HepG2 (cell line): ENCODE measurements around the gene LY6G5B. TPM values are rescaled to one million over a fixed set of nuclear protein-coding genes. Genes with fewer than 3 reads are reported as not detected.

Source experiments
- ATAC-seq: fragments of 200-7000 bp; cut with Tn5 transposase; 3 replicates; pipeline ENCODE4 v1.9.1; 2020; ENCODE audit warnings: mild to moderate bottlenecking, moderate library complexity
- BruUV-seq: library from RNA; stranded (reverse); fragments of 400-500 nt; replicated peaks from 2 replicates; lab custom pipeline; 2021; lab: Mats Ljungman, UMichigan
- CTCF ChIA-PET: fragments of 300-600 bp; formaldehyde crosslinking; extraction: SDS; loops from one replicate; lab custom pipeline; 2021; ENCODE audit warnings: low total read pairs, inconsistent platforms, low intra/inter-chr PET ratio; lab: Yijun Ruan, JAX
- POLR2A ChIA-PET: fragments of 350-600 bp; sonication (Branson Sonifier 250); formaldehyde crosslinking; loops from one replicate; lab custom pipeline; 2020; ENCODE audit warnings: antibody characterized with exemption, inconsistent platforms; lab: Yijun Ruan, JAX
- DNase-seq: peaks from one replicate; pipeline ENCODE4 v3.0.0-alpha.2; 2015; ENCODE audit warnings: low spot score
- FAIRE-seq: peaks from 3 replicates; lab custom pipeline; 2011; peaks lifted over from hg19 to GRCh38; lab: Jason Lieb, UNC
- H2AFZ ChIP-seq: one replicate; pipeline ENCODE4 v1.6.1; 2011; ENCODE audit warnings: low read length, inconsistent platforms
- H3K27ac ChIP-seq: fragments of 300-600 bp; 3 replicates; pipeline ENCODE4 v1.8.0; 2011; ENCODE audit warnings: mixed run types, mild to moderate bottlenecking, mixed read lengths, low read length, inconsistent platforms; ENCODE audit not compliant: insufficient read depth; ENCODE audit errors: extremely low read length
- H3K27me3 ChIP-seq, 2 experiments: fragments of 200-600 bp in 1 of 2; 2 replicates in 1 of 2; 3 replicates in 1 of 2; pipeline versions ENCODE4 v1.6.0 to v1.8.0; 2011; ENCODE audit warnings: low read length in 2 of 2, mild to moderate bottlenecking in 2 of 2, moderate library complexity in 2 of 2, inconsistent platforms in 1 of 2; ENCODE audit not compliant: insufficient read depth in 2 of 2, control insufficient read depth in 1 of 2
- H3K36me3 ChIP-seq, 2 experiments: fragments of 200-600 bp in 1 of 2; replicated peaks in 1 of 2; 2 replicates in 1 of 2; 3 replicates in 1 of 2; pipeline versions ENCODE4 v1.5.1 to v1.8.0; 2011; ENCODE audit warnings: low read length in 2 of 2, inconsistent platforms in 1 of 2; ENCODE audit not compliant: insufficient read depth in 2 of 2, control insufficient read depth in 1 of 2
- H3K4me1 ChIP-seq: 2 replicates; pipeline ENCODE4 v1.5.1; 2012; ENCODE audit warnings: low read length, inconsistent platforms; ENCODE audit not compliant: insufficient read depth
- H3K4me2 ChIP-seq: 2 replicates; pipeline ENCODE4 v1.6.0; 2011; ENCODE audit warnings: low read depth, low read length, inconsistent platforms
- H3K4me3 ChIP-seq, 3 experiments: fragments of 200-600 bp in 1 of 3; sonication (generic), shearing (Covaris generic) in 1 of 3; replicated peaks in 1 of 3; 2 replicates each; pipeline ENCODE4 v1.5.1; 2011 to 2016; ENCODE audit warnings: low read length in 3 of 3, inconsistent platforms in 2 of 3, low read depth in 2 of 3, mild to moderate bottlenecking in 2 of 3, control low read depth in 1 of 3, mixed read lengths in 1 of 3; ENCODE audit not compliant: insufficient read depth in 1 of 3
- H3K79me2 ChIP-seq: one replicate; pipeline ENCODE4 v1.6.1; 2011; ENCODE audit warnings: low read length, inconsistent platforms; ENCODE audit not compliant: insufficient read depth
- H3K9ac ChIP-seq: 2 replicates; pipeline ENCODE4 v1.6.0; 2011; ENCODE audit warnings: mild to moderate bottlenecking, low read depth, low read length, inconsistent platforms; ENCODE audit not compliant: insufficient read depth
- H3K9me3 ChIP-seq: 2 replicates; pipeline ENCODE4 v1.5.1; 2012; ENCODE audit warnings: mild to moderate bottlenecking, low read length
- H4K20me1 ChIP-seq: 2 replicates; pipeline ENCODE4 v1.6.0; 2011; ENCODE audit warnings: inconsistent platforms, mild to moderate bottlenecking, low read length, moderate library complexity; ENCODE audit not compliant: insufficient read depth
- AGO2 ChIP-seq: fragments of 200-400 bp; formaldehyde crosslinking; optimal IDR thresholded peaks from 2 replicates; pipeline ENCODE3; 2017; ENCODE audit warnings: mild to moderate bottlenecking, low read depth, low read length, moderate library complexity
- CC2D1A ChIP-seq: sonication (generic); formaldehyde crosslinking; IDR thresholded peaks from 2 replicates; pipeline ENCODE4 v1.8.1; 2023; ENCODE audit warnings: mild to moderate bottlenecking, missing genetic modification reagents
- PAWR ChIP-seq: sonication (generic); formaldehyde crosslinking; IDR thresholded peaks from 2 replicates; pipeline ENCODE4 v1.4.0; 2020; ENCODE audit warnings: missing genetic modification reagents, mild to moderate bottlenecking, borderline replicate concordance
- PHF8 ChIP-seq: sonication (generic); formaldehyde crosslinking; IDR thresholded peaks from 2 replicates; pipeline ENCODE4 v1.5.0; 2020; ENCODE audit warnings: missing genetic modification reagents
- RBFOX2 ChIP-seq: fragments of 200-400 bp; formaldehyde crosslinking; IDR thresholded peaks from 2 replicates; pipeline ENCODE4 v1.6.1; 2017; ENCODE audit warnings: low read depth, mild to moderate bottlenecking, low read length
- RBM22 ChIP-seq: fragments of 200-400 bp; formaldehyde crosslinking; optimal IDR thresholded peaks from 2 replicates; pipeline ENCODE3; 2017; ENCODE audit warnings: mild to moderate bottlenecking, low read length, moderate library complexity
- TSC22D2 ChIP-seq: sonication (generic); formaldehyde crosslinking; IDR thresholded peaks from 2 replicates; pipeline ENCODE4 v1.5.1; 2020; ENCODE audit warnings: missing genetic modification reagents, mild to moderate bottlenecking, borderline replicate concordance
- WGBS: methylation state at CpG from one replicate; pipeline ENCODE4 v1.1.6; 2017; ENCODE audit warnings: low lambda C conversion rate; 5-methylcytosine and 5-hydroxymethylcytosine counted together
- in situ Hi-C: cut with HindIII; loops from 2 replicates; pipeline ENCODE4 v1.10.0; 2017; ENCODE audit warnings: low pct_unique_long_range_greater_than_20kb; ENCODE audit not compliant: extremely low pct_ligation_motif_present
- intact Hi-C: fragments of 100-400 bp; cut with micrococcal nuclease; formaldehyde crosslinking; loops from one replicate; pipeline ENCODE4 v1.10.0; 2022; ENCODE audit not compliant: unreplicated experiment
- polyA plus RNA-seq, 8 experiments: library from polyadenylated mRNA; depleted of rRNA in 3 of 8; stranded (reverse) in 7 of 8; unstranded in 1 of 8; fragments of >200 nt; fragmentation: Illumina TruSeq in 4 of 8; extraction: Trizol in 4 of 8; gene quantifications; 2 replicates each; pipeline versions ENCODE4 v1.2.1 to v1.2.3, GENCODE V29; 2011 to 2016; ENCODE audit warnings: low read depth in 4 of 8, missing spikeins in 1 of 8, mixed read lengths in 1 of 8; ENCODE audit not compliant: insufficient read depth in 1 of 8
- total RNA-seq, 5 experiments: library from RNA; depleted of rRNA; stranded (reverse); fragments of >200 nt; fragmentation: Illumina TruSeq; extraction: Trizol; gene quantifications; 2 replicates each; pipeline ENCODE4 v1.2.3, GENCODE V29; 2016; ENCODE audit warnings: low read depth in 1 of 5
- TF ChIP-seq, protein P1 (sequence below): fragments of 450-650 bp; IDR thresholded peaks from 2 replicates; pipeline ENCODE4 v1.6.1; 2016
- TF ChIP-seq, protein P2 (sequence below): sonication (generic); formaldehyde crosslinking; IDR thresholded peaks from 2 replicates; pipeline ENCODE4 v1.8.1; 2023; ENCODE audit warnings: mild to moderate bottlenecking, inconsistent platforms, moderate library complexity, missing genetic modification reagents, borderline replicate concordance
- TF ChIP-seq, protein P3 (sequence below): sonication (generic); formaldehyde crosslinking; IDR thresholded peaks from 2 replicates; pipeline ENCODE4 v1.9.0; 2021; ENCODE audit warnings: missing genetic modification reagents, borderline replicate concordance

Gene LY6G5B
- total and polyA plus RNA-seq, 2 of the 13 experiments (the other 11 are each of a cell fraction or from before 2014, with no cell fraction given) = 7.8 to 15.7 TPM

DNA sequence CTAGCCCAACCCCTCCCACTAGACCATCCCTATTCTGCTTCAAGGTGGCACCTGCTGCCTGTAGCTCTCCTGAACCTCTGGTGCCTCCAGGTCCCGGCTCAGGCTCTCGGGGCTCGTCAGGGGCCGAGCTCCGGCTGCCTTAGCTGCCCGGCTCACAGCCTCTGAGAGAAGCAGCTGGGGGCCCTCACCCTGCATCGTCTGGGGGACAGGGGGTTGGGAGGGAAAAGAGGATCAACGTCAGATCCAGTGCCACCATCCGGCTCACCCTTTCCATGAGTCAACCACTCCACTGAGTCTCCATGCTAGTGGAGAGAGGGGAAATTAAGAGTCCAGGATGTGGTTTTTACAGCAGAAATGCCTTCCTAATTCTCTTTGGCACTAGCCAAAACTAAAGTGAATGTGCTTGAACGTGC, 30.3 kb upstream of the LY6G5B start:
- Histone ChIP-seq H3K4me1 (peaks cover 18% of the 10 kb centered on the region), H3K9me3 (no peaks in the 10 kb centered on the region), H2AFZ (no peak overlapping the region), H3K79me2 (no peaks in the 10 kb centered on the region), H3K27me3 (no peaks in the 10 kb centered on the region), H3K4me3 (no peak overlapping the region), H3K4me2 (no peak overlapping the region), H3K9ac (no peak overlapping the region), H3K27ac (no peak overlapping the region), H4K20me1 (no peaks in the 10 kb centered on the region; the same call in 1 of the 2 replicates), H3K36me3 (peaks cover 65 to 82% of the 10 kb centered on the region in 2 experiments)
- intact Hi-C loops = no loop called here
- WGBS = 97% methylated on average over 7 of the region's 10 CpGs
- no peak for DNase-seq
- ChIA-PET CTCF (no interaction called here), POLR2A (interaction anchor here (0.8 to 4.7 kb wide), 11 partner anchors 10 to 329 kb away, joined by 3 to 46 read pairs (median 6); partner anchors contain the start of genes APOM, BAG6, C6orf47 and GPANK1)
- in situ Hi-C loops = no loop called here
- peak; percentile 4 for ATAC-seq
- 0 out of 2 replicates have a peak, but pooled peaks have one; percentile 35 for TF ChIP-seq RBFOX2
- TF ChIP-seq PHF8 = no peak
- peak; percentile 74 for TF ChIP-seq AGO2
- BruUV-seq = no TSS peak
- no peak for FAIRE-seq

DNA sequence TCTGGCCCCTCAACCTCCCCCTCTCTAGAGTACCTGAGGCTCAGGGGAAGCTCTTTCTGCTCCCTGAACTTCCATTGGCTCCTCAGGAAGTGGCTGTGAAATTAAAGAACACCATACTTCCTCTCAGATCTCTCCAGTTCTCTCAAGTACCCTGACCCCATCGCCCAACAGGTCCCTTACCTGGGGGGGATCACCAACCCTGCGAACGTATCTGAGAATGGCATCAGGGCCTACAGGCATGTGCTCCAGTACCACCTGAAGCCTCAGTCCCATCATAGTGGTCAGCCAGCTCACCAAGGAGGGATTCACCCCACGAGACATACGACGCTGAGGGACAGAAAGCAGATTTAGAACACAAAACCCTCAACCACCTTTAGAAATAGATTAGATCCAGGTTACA, 29.2 kb upstream of the LY6G5B start:
- no peaks in the 10 kb centered on the region for H3K27me3 ChIP-seq
- ATAC-seq = no peak
- no peak for FAIRE-seq
- peaks cover 28% of the 10 kb centered on the region for H3K4me1 ChIP-seq
- ChIA-PET POLR2A (interaction anchor here (0.9 to 4.7 kb wide), 6 partner anchors 11 to 24 kb away, joined by 3 to 46 read pairs (median 12); partner anchors contain the start of genes APOM, BAG6, C6orf47 and GPANK1), CTCF (no interaction called here)
- no peak for DNase-seq
- no peak overlapping the region for H3K4me3 ChIP-seq
- BruUV-seq = TSS peak; percentile 69
- H3K36me3 ChIP-seq = peaks cover 66 to 82% of the 10 kb centered on the region in 2 experiments
- intact Hi-C loops = no loop called here
- H3K9me3 ChIP-seq = no peaks in the 10 kb centered on the region
- in situ Hi-C loops = no loop called here
- TF ChIP-seq, protein P1, sequence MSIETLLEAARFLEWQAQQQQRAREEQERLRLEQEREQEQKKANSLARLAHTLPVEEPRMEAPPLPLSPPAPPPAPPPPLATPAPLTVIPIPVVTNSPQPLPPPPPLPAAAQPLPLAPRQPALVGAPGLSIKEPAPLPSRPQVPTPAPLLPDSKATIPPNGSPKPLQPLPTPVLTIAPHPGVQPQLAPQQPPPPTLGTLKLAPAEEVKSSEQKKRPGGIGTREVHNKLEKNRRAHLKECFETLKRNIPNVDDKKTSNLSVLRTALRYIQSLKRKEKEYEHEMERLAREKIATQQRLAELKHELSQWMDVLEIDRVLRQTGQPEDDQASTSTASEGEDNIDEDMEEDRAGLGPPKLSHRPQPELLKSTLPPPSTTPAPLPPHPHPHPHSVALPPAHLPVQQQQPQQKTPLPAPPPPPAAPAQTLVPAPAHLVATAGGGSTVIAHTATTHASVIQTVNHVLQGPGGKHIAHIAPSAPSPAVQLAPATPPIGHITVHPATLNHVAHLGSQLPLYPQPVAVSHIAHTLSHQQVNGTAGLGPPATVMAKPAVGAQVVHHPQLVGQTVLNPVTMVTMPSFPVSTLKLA = no peak
- TF ChIP-seq, protein P2, sequence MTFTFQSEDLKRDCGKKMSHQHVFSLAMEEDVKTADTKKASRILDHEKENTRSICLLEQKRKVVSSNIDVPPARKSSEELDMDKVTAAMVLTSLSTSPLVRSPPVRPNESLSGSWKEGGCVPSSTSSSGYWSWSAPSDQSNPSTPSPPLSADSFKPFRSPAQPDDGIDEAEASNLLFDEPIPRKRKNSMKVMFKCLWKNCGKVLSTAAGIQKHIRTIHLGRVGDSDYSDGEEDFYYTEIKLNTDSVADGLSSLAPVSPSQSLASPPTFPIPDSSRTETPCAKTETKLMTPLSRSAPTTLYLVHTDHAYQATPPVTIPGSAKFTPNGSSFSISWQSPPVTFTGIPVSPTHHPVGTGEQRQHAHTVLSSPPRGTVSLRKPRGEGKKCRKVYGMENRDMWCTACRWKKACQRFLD (CRISPR knock-in tag) = no peak
- TF ChIP-seq CC2D1A (CRISPR knock-in tag) = no peak
- peak; percentile 30 for TF ChIP-seq RBM22
- TF ChIP-seq, protein P3, sequence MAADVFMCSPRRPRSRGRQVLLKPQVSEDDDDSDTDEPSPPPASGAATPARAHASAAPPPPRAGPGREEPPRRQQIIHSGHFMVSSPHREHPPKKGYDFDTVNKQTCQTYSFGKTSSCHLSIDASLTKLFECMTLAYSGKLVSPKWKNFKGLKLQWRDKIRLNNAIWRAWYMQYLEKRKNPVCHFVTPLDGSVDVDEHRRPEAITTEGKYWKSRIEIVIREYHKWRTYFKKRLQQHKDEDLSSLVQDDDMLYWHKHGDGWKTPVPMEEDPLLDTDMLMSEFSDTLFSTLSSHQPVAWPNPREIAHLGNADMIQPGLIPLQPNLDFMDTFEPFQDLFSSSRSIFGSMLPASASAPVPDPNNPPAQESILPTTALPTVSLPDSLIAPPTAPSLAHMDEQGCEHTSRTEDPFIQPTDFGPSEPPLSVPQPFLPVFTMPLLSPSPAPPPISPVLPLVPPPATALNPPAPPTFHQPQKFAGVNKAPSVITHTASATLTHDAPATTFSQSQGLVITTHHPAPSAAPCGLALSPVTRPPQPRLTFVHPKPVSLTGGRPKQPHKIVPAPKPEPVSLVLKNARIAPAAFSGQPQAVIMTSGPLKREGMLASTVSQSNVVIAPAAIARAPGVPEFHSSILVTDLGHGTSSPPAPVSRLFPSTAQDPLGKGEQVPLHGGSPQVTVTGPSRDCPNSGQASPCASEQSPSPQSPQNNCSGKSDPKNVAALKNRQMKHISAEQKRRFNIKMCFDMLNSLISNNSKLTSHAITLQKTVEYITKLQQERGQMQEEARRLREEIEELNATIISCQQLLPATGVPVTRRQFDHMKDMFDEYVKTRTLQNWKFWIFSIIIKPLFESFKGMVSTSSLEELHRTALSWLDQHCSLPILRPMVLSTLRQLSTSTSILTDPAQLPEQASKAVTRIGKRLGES (CRISPR knock-in tag) = no peak
- TF ChIP-seq PAWR (CRISPR knock-in tag) = no peak
- TF ChIP-seq TSC22D2 (CRISPR knock-in tag) = no peak
- 97% methylated on average over 6 of the region's 6 CpGs for WGBS
- H4K20me1 ChIP-seq = no peaks in the 10 kb centered on the region; the same call in 1 of the 2 replicates
- no peak overlapping the region for H3K27ac ChIP-seq
- no peak overlapping the region for H3K4me2 ChIP-seq
- H3K79me2 ChIP-seq = no peaks in the 10 kb centered on the region
- H3K9ac ChIP-seq = no peak overlapping the region
- H2AFZ ChIP-seq = no peak overlapping the region
